NCI-H1092 (cell line): ENCODE measurements around the gene PRPF38A.

ENCODE experiments used
- DNase-seq: peaks from one replicate; lab custom pipeline; 2025; lab: John Stamatoyannopoulos, UW

Gene PRPF38A

GRCh38 chr1:52400131-52400530, 4.3 kb upstream of the PRPF38A start:
- DNase-seq, result no peak

GRCh38 chr1:52402860-52403240, 1.6 kb upstream of the PRPF38A start:
- DNase-seq, result no peak

- DNase-seq, result no peak
Measured at GRCh38 chr1:52403566-52404115, 761 bp upstream of the PRPF38A start.

GRCh38 chr1:52404975-52405338, 555 bp downstream of the PRPF38A start:
- DNase-seq, result no peak

GRCh38 chr1:52413410-52413989, 9.1 kb downstream of the PRPF38A start:
- DNase-seq, result no peak

- no peak for DNase-seq
Measured at GRCh38 chr1:52414942-52415341, 10.5 kb downstream of the PRPF38A start.

- no peak for DNase-seq
Measured at GRCh38 chr1:52416811-52417210, 12.4 kb downstream of the PRPF38A start.

GRCh38 chr1:52420713-52421112, 16.3 kb downstream of the PRPF38A start:
- DNase-seq, result no peak

GRCh38 chr1:52423055-52423454, 18.7 kb downstream of the PRPF38A start:
- no peak for DNase-seq

GRCh38 chr1:52423771-52424170, 19.4 kb downstream of the PRPF38A start:
- no peak for DNase-seq

- DNase-seq, result no peak
Measured at GRCh38 chr1:52424231-52424636, 19.8 kb downstream of the PRPF38A start.

GRCh38 chr1:52424813-52425212, 20.4 kb downstream of the PRPF38A start:
- DNase-seq, result no peak

GRCh38 chr1:52426371-52426770, 22.0 kb downstream of the PRPF38A start:
- no peak for DNase-seq

GRCh38 chr1:52427152-52427551, 22.8 kb downstream of the PRPF38A start:
- DNase-seq, result no peak

- DNase-seq, result no peak
Measured at GRCh38 chr1:52432807-52433206, 28.4 kb downstream of the PRPF38A start.

GRCh38 chr1:52435211-52435610, 30.8 kb downstream of the PRPF38A start:
- no peak for DNase-seq

- DNase-seq, result no peak
Measured at GRCh38 chr1:52435650-52436049, 31.2 kb downstream of the PRPF38A start.

GRCh38 chr1:52436817-52437216, 32.4 kb downstream of the PRPF38A start:
- DNase-seq, result no peak

GRCh38 chr1:52439976-52440375, 35.6 kb downstream of the PRPF38A start:
- no peak for DNase-seq

- no peak for DNase-seq
Measured at GRCh38 chr1:52444463-52444862, 40.1 kb downstream of the PRPF38A start.

- no peak for DNase-seq
Measured at GRCh38 chr1:52454127-52454526, 49.7 kb downstream of the PRPF38A start.

GRCh38 chr1:52454779-52455178, 50.4 kb downstream of the PRPF38A start:
- DNase-seq, result no peak

- DNase-seq, result no peak
Measured at GRCh38 chr1:52455686-52456085, 51.3 kb downstream of the PRPF38A start.

GRCh38 chr1:52460694-52461093, 56.3 kb downstream of the PRPF38A start:
- no peak for DNase-seq
